Endodermal cell (in vitro differentiated cells): ENCODE results near the gene CERS1. TPM values are rescaled to one million over a fixed set of nuclear protein-coding genes. Genes with fewer than 3 reads are reported as not detected.

Source experiments
- DNase-seq: peaks from one replicate; pipeline ENCODE4 v3.0.0-alpha.2; 2017
- H3K27ac ChIP-seq: 2 replicates; pipeline ENCODE4 v1.5.1; 2013; ENCODE audit warnings: mild to moderate bottlenecking, low read depth, low read length, moderate library complexity
- H3K27me3 ChIP-seq: 2 replicates; pipeline ENCODE4 v1.6.1; 2013; ENCODE audit warnings: mild to moderate bottlenecking, low read length, moderate library complexity; ENCODE audit not compliant: insufficient read depth, control insufficient read depth, poor library complexity, severe bottlenecking
- H3K36me3 ChIP-seq: 2 replicates; pipeline ENCODE4 v1.7.0; 2013; ENCODE audit warnings: mild to moderate bottlenecking, low read length, moderate library complexity; ENCODE audit not compliant: control insufficient read depth, insufficient read depth
- H3K4me1 ChIP-seq: one replicate; pipeline ENCODE4 v1.7.0; 2013; ENCODE audit warnings: low read length; ENCODE audit not compliant: control insufficient read depth, insufficient read depth
- H3K4me3 ChIP-seq: 2 replicates; pipeline ENCODE4 v1.5.1; 2013; ENCODE audit warnings: mild to moderate bottlenecking, low read length, moderate library complexity
- H3K9ac ChIP-seq: 2 replicates; pipeline ENCODE4 v1.6.1; 2013; ENCODE audit warnings: mild to moderate bottlenecking, low read length, moderate library complexity; ENCODE audit not compliant: poor library complexity, severe bottlenecking; ENCODE audit errors: extremely low read depth
- H3K9me3 ChIP-seq: 2 replicates; pipeline ENCODE4 v1.6.1; 2013; ENCODE audit warnings: mild to moderate bottlenecking, low read length, moderate library complexity; ENCODE audit not compliant: control insufficient read depth
- H3K27ac Mint-ChIP-seq: 2 replicates; pipeline ENCODE4 v1.8.0; 2020; ENCODE audit warnings: mixed read lengths
- H3K27me3 Mint-ChIP-seq: 2 replicates; pipeline ENCODE4 v1.8.0; 2021; ENCODE audit warnings: mild to moderate bottlenecking, mixed read lengths; ENCODE audit not compliant: insufficient read depth
- H3K36me3 Mint-ChIP-seq: 2 replicates; pipeline ENCODE4 v1.8.0; 2020; ENCODE audit warnings: low read depth, mixed read lengths
- H3K4me1 Mint-ChIP-seq: 2 replicates; pipeline ENCODE4 v1.8.0; 2020; ENCODE audit warnings: mixed read lengths
- H3K4me3 Mint-ChIP-seq: 2 replicates; pipeline ENCODE4 v1.8.0; 2020; ENCODE audit warnings: mild to moderate bottlenecking, moderate library complexity, mixed read lengths
- H3K9me3 Mint-ChIP-seq: 2 replicates; pipeline ENCODE4 v1.8.0; 2020; ENCODE audit warnings: mild to moderate bottlenecking, mixed read lengths
- WGBS, 2 experiments: methylation state at CpG; one replicate each; pipeline versions ENCODE4 v1.1.5 to v1.1.7; 2013; ENCODE audit warnings: missing lambda C conversion rate in 2 of 2, mixed read lengths in 1 of 2; ENCODE audit not compliant: insufficient coverage in 1 of 2, insufficient read length in 1 of 2; 5-methylcytosine and 5-hydroxymethylcytosine counted together
- total RNA-seq, 2 donors: library from RNA; stranded (reverse); fragmentation: NEBNext Ultra II Directional in 1 of 2; extraction: Animal tissue kit (Norgen Biotek cat#: 25700) in 1 of 2; gene quantifications; 2 replicates in 1 of 2; 3 replicates in 1 of 2; pipeline ENCODE4 v1.2.1, GENCODE V29; 2021
- TF ChIP-seq, protein P1 (sequence below): fragments of 200-600 bp; sonication (generic); conservative IDR thresholded peaks from 2 replicates; pipeline ENCODE4 v1.5.0; 2021; ENCODE audit warnings: antibody characterized with exemption, mild to moderate bottlenecking

Gene CERS1
- total RNA-seq, 2 donors from 2014 or later = 16.6 to 25.5 TPM

DNA sequence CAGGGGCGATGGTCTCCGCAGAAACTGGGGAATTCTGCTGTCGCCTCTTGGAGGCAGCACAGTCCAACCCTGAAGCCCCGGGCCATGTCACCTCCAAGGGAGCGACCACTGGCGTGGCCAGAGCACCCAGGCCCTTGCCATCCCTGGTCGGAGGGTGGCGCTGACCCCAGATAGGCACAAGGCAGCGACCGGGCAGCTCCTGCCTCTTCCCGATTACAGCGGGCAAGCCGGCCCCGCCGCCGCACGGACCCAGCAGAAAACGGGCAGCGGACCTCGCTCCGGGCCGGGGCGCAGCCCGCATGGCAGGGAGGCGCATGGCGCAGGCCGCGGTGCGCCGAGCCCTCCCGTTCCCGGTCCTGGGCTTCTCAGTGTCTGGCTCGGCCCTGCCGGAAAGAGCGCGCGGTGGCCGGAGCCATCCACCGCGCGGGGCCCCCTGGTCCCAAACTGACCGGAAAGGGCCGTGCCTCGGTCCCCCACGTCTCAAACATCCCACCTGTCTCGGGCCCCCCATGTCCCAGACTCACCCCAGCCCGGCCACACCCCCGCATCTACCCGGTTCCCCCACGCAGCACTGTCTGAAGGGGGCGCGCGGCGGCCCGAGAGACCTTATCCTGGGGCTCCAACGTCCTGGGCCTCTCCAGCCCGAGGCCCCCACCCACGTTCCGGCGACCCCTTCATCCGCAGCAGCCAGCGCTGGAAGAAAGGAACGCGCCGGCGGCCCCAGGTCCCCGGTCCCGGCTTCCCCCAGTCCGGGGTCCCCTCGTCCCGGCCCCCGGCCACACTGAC lies 727 bp downstream of the CERS1 start:
- Histone ChIP-seq H3K27ac (peak overlapping the region; percentile 82), H3K27me3 (no peaks in the 10 kb centered on the region), H3K4me3 (peak overlapping the region; percentile 78), H3K4me1 (no peaks in the 10 kb centered on the region), H3K36me3 (no peaks in the 10 kb centered on the region), H3K9me3 (no peaks in the 10 kb centered on the region), H3K9ac (peak overlapping the region; percentile 20)
- no peak overlapping the region for H3K27ac Mint-ChIP-seq
- peak overlapping the region; percentile 69 for H3K4me3 Mint-ChIP-seq
- no peaks in the 10 kb centered on the region for H3K4me1 Mint-ChIP-seq
- H3K36me3 Mint-ChIP-seq = peaks cover 3% of the 10 kb centered on the region
- peaks cover 13% of the 10 kb centered on the region for H3K27me3 Mint-ChIP-seq
- DNase-seq = peak; percentile 93
- no peaks in the 10 kb centered on the region for H3K9me3 Mint-ChIP-seq
- TF ChIP-seq, protein P1, sequence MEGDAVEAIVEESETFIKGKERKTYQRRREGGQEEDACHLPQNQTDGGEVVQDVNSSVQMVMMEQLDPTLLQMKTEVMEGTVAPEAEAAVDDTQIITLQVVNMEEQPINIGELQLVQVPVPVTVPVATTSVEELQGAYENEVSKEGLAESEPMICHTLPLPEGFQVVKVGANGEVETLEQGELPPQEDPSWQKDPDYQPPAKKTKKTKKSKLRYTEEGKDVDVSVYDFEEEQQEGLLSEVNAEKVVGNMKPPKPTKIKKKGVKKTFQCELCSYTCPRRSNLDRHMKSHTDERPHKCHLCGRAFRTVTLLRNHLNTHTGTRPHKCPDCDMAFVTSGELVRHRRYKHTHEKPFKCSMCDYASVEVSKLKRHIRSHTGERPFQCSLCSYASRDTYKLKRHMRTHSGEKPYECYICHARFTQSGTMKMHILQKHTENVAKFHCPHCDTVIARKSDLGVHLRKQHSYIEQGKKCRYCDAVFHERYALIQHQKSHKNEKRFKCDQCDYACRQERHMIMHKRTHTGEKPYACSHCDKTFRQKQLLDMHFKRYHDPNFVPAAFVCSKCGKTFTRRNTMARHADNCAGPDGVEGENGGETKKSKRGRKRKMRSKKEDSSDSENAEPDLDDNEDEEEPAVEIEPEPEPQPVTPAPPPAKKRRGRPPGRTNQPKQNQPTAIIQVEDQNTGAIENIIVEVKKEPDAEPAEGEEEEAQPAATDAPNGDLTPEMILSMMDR = peak; percentile 81
- WGBS, 2 experiments = 0 to 1% methylated on average over 40 to 72 of the region's 72 CpGs

DNA sequence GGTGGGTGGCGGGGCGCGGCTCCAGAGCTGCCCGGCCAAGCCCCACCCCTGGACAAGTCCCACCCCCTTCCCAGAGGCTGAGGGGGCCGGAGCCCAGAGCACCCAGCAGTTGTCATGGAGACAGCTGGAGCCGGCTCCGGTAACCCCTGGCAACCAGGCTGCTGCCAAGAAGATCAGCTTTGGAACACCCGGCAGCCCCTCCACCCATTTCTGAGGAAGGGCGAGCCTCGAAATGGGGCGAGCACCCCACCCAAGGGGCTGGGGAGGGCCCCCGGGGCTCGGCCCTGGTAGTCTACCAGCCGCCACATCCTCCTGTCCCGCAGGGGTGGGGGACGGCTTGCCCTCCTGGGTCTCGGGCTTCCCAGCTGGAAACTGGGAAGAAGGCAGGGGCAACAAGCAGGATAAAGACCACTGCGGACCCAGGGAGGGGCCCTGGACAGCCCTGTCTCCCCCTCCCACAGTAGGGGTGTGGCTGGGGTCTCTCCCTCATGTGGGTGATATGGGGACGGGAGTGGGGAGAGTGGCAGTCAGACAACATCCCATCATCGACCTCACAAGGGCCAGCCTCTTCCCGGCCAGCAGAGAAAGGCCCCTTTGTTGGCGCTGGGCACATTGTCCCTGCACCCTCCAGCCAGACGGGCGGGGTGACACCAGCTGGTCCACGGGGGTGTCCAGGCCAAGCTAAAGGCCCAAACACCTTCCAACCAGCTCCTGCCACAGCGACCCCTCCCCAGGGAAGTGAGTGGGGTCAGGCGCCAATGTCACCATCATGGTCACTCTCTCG lies 1.5 kb downstream of the CERS1 start:
- DNase-seq = no peak
- Histone ChIP-seq H3K36me3 (no peaks in the 10 kb centered on the region), H3K9ac (no peak overlapping the region), H3K9me3 (no peaks in the 10 kb centered on the region), H3K27ac (peak overlapping the region; percentile 82), H3K4me3 (peak overlapping the region; percentile 78), H3K4me1 (no peaks in the 10 kb centered on the region), H3K27me3 (no peaks in the 10 kb centered on the region)
- Mint-ChIP-seq H3K27ac (no peak overlapping the region), H3K4me3 (peak overlapping the region; percentile 69), H3K9me3 (no peaks in the 10 kb centered on the region), H3K27me3 (peaks cover 13% of the 10 kb centered on the region), H3K36me3 (peaks cover 9% of the 10 kb centered on the region), H3K4me1 (no peaks in the 10 kb centered on the region)
- TF ChIP-seq, protein P1 = no peak
- 58 to 63% methylated on average over 9 to 23 of the region's 28 CpGs for WGBS, 2 experiments

DNA sequence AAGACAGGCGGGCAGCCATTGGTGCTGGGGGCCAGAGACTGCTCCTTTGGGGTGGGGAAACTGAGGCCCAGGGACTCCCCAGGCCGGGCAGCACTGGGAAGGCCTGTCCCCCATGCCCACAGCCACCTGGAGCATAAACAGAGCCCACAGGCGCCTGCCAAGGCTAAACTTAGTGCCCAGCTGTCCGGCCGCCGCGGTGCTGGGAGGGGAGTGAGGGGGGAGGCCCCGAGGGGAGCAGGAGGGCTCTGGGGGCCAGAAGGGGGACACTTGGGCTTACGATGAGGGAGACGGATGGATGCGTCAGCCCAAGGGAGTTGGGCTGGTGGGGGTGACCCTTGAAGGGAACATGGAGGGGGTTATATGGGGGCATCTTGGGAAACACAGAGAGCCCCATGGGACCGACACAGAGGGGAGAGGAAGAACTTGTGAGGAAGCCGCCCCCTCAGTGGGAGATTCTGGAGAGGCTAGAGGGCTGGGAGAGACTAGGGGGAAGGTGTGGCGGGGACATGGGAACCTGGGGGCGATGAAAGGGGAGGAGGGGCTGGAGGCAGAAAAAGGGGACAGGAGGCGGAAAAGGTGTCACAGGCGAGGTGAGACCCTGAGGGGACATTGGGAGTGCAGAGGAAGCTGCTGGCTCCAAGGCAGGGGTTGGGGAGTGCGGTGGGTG lies 2.2 kb downstream of the CERS1 start:
- H3K4me1 ChIP-seq = no peaks in the 10 kb centered on the region
- no peaks in the 10 kb centered on the region for H3K36me3 ChIP-seq
- no peaks in the 10 kb centered on the region for H3K9me3 ChIP-seq
- no peak overlapping the region for H3K27ac ChIP-seq
- H3K4me1 Mint-ChIP-seq = no peaks in the 10 kb centered on the region
- TF ChIP-seq, protein P1 = no peak
- no peak overlapping the region for H3K27ac Mint-ChIP-seq
- H3K36me3 Mint-ChIP-seq = peaks cover 11% of the 10 kb centered on the region
- H3K27me3 Mint-ChIP-seq = peaks cover 13% of the 10 kb centered on the region
- DNase-seq = no peak
- H3K9ac ChIP-seq = no peak overlapping the region
- no peaks in the 10 kb centered on the region for H3K27me3 ChIP-seq
- H3K4me3 ChIP-seq = no peak overlapping the region
- WGBS, 2 experiments = 85 to 90% methylated on average over 6 to 16 of the region's 18 CpGs
- no peaks in the 10 kb centered on the region for H3K9me3 Mint-ChIP-seq
- no peak overlapping the region for H3K4me3 Mint-ChIP-seq
